HG02885 (cell line): Measurements from ENCODE around the gene PFKFB4.

Experiments used
- ATAC-seq: cut with Tn5 transposase; IDR thresholded peaks from one replicate; pipeline ENCODE4 v1.9.1; 2021; ENCODE audit warnings: mild to moderate bottlenecking; ENCODE audit not compliant: unreplicated experiment, poor library complexity

Gene PFKFB4

DNA sequence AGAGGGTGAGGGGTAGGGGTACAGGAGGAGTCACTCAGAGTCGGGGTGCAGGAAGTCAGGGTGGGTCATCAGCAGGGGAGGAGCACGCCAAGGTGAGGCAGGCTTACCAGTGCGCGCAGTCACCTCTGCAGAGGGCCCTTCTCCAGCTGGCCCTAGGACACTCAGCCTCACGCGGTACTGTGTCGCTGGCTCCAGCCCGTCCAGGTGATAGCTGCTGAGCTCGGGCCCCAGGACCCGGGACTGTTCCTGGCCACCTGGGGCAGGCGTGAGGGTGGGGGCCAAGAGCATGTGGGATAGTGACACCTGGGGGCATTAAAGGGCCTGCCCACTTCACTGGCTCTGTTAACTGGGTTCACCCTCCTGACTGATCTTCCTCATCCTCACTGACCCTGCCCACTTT lies 31.1 kb upstream of the PFKFB4 start:
- no peak for ATAC-seq

DNA sequence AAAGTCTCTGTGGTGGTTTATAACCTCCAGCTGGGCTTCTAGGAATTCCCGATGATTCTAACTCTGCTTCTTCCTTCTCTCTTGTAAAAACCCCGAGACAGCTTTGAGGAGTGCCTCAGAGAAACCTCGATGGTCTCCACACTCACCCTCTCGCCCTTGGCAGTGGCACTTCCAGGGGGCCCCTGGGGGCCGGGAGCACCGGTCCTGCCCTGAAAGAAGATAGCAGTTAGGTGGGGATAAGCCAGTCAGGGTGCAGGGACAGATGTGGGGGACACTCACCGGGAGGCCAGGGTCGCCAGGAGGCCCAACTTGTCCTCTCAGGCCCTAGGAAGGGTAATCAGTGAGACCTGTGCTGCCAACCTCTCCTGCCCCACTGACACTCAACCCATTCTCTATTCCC lies 28.8 kb upstream of the PFKFB4 start:
- ATAC-seq: no peak

DNA sequence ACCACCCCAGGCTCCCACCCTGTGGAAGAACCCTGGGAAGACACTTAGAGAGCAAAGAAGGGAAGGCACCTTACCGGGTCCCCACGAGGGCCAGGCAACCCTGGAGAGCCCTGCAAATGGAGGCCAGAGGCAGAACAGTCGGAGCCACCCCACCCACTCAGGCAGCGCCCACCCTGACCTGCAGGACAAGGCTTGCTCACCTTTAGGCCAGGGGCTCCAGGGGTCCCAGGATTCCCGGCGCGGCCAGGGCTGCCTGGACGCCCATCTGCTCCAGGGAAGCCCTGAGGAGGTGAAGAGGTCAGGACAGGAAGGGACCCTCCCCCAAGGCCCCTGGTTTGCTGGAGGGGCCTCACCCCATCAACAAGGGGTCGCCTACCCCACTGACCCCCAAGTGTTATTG lies 28.2 kb upstream of the PFKFB4 start:
- ATAC-seq: no peak

DNA sequence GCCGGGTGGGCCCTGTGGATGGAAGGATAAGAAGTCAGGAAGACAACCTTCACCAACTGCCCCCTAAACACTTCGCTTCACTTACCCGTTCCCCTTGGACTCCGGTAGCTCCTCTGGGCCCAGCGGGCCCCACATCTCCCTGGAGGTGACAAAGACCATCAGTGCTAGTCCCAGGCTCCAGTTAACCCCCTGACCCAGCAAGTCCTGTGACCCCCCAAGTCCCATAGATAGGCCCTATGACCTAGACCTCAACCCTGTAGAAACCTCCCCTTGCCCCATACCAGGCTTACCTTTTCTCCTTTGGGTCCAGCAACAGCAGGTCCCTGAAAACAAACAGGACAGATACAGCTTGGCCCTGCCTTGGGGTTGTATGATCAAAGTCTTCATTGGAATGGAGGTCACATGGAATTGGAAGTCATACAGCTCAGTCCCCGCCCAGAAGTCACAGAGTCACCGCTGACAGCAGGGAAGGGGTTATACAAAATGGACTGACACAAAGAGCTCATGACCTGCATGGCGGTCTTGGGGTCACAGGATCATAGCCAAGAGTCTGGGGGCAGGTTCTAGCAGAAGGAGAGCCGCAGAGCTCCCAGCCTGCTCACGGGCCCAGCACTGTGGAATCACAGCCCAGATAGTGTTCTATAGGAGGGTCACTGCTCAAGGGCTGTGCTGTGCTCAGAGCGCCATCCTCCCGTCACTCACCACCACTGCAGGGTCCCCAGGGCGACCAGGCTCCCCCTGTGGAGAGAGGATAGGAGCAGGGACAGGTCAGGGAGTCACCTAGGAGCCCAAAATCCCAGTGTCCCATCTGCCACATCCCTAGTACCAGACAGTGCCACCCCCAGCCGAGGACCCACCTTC lies 25.2 kb upstream of the PFKFB4 start:
- no peak for ATAC-seq

DNA sequence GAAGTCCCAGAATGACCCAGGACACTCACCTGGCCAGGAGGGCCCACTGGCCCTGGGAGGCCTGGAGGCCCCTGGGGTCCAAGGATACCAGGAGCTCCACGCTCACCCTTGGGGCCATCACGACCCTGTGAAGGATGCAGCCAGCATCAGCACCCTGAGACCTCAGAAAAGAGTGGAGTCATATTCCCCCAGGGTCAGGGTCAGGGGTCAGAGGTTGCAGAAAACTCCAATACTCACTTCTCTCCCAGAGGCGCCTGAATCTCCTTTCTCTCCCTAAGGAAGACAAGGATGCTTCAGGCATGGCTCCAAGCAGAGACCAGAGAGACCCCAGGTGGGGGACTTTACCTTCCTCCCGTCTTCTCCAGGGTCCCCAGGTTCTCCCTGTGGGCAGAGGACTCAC lies 20.0 kb upstream of the PFKFB4 start:
- ATAC-seq: no peak

DNA sequence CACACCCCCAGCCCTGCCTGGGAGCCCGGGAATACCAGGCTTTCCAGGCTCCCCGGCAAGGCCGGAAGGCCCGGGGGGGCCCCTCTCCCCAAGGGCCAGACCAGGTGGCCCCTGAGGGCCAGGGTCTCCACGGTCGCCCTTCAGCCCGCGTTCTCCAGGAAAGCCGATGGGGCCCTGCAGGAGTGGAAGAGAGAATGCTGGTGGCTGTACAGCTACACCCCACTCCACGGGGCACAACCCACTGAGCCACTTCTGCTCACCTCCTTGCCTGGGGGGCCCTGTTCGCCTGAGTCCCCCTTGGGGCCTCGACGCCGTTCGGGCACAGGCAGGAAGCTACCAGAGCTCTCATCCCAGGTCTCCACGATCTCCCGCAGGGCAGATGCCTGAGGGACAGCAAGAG lies 18.8 kb upstream of the PFKFB4 start:
- no peak for ATAC-seq

DNA sequence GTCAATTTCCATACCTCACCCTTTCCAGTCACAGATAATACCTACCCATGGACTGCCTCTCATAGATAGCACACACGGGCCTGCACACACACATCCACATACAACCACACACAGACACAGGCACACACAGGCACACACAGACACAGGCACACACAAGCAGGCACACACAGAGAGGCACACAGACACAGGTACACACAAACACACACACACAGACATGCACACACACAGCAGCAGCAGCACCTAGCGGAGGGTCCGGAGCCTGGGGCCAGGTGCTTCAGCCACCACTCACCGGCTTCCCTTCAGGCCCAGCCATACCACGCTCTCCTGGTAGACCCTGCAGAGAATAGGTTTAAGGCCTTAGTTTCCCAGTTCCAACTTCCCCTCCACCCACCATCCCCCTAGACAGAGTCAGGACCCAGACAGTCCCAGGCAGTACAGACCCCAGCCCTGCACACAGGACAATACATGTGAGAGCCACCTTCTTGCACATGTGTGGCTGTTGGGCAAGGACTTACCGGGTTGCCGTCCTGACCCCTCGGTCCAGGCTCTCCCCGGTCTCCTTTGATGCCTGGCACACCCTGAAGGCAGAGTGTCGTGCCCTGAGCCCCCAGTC lies 17.5 kb upstream of the PFKFB4 start:
- no peak for ATAC-seq

DNA sequence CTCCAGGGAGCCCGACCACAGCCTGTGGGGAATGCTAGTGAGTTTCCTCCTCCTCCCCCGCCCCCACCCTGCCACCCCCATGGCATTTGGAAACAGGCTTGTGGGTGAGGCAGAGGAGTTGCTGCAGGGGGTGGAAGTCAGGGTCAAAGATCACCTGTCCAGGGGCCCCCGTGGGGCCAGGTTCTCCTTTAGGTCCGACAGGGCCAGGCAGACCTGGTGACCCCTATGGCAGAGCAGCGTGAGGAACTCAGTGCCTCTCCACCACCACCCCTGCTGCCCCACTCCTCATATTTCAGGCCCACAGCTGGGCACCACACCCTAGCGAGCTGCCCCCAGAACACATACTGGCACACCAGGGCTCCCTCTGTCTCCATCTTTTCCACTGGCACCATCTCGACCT lies 15.9 kb upstream of the PFKFB4 start:
- no peak for ATAC-seq

DNA sequence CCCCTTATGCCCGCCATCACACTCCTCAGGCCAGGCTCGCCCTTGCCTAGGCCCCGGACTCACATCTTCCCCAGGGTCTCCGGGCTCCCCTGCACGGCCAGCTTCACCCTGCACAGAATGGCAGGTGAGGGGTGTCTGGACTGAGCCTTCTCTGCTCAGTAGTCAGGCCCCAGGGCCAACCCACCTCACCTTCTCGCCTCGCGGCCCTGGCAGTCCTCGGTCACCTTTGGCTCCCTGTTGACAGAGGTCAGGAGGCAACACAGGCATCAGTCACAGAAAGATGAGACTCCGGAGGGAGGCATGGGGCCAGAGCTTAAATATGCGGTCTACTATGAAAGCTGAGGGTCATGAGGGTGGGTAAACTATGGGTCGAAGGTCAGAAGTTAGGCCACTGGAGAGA lies 15.3 kb upstream of the PFKFB4 start:
- no peak for ATAC-seq

DNA sequence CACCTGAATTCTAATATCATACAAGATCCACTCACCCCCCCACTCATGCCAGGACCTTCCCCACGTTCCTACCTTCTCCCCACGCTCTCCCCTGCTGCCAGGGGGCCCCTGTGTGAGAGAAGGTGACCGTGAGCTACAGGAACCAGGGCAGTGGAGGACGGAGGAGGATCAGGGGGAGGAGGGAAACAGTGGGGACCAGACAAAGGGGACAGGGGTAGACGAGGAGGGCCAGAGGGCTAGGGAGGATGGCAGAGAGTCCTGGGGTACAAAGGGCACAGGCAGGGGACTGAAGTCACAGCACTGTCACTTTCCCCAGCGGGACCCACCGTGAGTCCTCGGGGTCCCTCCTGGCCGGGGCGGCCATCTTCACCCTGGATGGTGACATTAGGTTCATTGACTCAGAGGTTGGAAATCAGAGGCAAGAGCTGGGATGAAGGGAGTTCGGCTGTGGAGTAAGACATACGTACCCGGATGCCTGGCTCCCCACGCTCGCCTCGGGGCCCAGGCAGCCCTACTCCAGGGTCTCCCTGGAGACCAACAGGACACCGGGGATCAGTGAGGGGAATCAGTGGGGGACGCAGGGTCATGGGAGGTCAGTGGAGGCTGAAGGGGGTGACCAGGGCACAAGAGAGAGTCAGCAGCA lies 13.3 kb upstream of the PFKFB4 start:
- no peak for ATAC-seq

DNA sequence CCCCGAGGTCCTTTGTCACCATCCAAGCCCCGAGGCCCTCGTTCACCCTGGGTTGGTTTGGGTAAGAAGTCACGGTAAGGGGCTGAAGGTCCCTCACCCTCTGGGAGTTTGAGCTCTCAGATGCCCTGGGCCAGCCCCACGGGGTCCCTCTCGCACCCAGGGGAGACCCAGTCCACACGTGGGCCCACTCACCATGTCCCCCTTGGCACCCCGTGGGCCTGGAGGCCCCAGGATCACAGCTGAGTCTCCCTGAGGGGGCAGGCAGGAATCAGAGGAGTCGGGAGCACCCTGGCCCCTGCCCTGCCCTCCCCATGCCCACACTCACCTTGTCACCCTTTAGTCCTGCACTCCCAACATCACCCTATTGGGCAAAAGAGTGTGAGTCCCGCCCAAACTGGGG lies 12.8 kb upstream of the PFKFB4 start:
- ATAC-seq: no peak

DNA sequence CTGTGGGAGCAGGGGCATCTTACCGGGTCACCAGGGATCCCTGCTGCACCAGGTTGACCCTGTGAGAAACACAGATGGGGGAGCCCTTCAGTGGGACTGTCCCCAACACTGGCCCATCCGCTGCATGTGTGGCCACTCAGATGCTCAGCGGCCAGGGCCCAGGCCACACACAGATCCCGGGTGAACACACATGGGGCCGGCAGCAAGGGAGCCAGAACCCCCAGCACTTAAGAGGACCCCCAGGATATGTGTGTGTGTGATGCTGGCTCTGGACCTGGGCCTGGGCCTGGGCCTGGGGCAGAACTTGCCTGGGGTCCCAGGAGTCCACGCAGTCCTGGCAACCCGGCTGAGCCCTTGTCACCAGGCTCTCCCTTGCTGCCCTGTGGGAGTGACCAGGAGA lies 11.9 kb upstream of the PFKFB4 start:
- no peak for ATAC-seq

DNA sequence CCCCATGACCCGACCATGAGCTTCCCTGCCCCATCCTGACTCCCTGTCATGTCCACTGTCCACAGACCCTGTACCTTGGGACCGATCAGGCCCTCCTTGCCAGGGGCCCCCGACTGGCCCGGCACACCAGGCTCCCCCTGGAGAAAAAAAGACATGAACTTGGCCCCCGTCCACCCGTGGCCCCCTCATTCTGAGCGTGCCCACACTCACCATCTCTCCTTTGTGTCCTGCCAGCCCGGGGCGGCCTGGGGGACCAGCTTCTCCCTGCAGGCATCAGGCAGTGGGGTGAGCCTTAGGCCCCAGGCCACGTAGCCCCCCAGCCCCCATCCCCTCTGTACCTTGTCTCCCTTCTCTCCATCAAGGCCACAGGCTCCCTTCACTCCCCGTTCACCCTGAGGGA lies 10.9 kb upstream of the PFKFB4 start:
- no peak for ATAC-seq

DNA sequence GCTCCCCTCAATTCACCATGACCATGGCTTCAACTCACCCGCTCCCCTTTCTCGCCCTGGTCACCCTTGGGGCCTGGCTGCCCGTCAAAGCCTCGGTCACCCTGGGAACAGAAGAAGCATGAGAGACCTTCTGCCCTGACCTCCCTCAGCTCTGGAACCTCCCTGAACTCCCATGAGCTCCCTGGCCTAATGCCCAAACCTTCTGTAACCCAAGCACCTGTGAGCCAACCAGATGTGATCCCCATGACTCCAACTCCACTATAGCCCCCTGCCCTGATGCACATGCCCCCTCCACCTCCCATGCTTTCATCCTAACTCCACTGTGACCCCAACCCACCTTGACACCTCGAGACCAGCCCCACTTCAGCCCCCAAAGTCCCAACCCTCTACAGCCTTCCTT lies 10.5 kb upstream of the PFKFB4 start:
- ATAC-seq: no peak

DNA sequence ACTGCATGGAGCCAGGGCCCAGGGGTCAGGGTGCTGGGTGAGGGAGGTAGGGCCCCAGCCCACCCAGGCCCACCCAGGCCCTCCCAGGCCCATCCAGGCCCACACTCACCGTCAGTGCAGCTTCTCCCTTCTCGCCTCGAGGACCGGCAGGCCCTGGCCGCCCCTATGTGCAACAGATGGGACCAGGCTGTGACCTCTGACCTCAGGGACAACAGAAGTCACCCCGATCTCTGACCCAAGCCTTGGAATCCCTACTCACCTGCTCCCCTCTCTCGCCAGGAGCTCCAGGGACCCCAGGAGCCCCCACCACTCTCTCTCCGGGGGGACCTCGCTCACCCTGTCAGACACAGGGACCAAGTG lies 9.8 kb upstream of the PFKFB4 start:
- no peak for ATAC-seq

DNA sequence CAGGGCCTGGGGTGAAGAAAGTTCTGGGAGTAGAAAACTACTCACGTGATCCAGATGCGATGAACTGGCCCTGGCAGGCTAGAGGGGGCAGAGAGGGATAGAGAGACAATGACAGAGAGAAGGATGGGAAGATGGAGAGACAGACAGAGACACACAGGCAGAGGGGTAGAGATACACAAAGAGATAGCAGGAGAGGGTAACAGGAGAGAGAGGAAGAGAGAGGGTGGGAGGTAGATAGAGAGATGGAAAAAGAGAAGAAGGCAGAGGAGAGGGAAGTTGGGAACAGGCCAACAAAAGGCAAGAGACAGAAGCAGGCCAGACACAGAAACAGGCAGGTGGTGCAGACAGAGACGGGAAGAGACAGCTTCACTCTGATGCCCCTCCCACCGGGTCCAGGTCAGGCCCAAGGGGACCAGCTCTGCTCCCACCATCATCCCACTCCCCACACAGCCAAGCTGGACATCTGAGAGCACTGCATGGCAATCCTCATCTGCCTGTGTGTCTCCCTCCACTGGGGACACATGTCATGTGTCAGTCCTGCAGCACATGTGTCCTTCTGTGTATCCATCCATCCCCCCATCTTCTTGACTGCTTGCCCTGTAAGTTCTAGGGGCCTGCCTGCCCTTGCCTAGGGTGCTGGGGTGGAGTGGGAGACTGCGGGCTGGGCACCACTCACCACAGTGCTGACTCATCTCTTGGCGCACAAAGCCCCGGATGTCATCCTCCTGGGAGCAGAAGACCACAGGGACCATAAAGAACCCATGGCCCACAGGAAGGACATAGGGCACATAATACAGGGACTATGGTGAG lies 9.2 kb upstream of the PFKFB4 start:
- ATAC-seq: no peak

DNA sequence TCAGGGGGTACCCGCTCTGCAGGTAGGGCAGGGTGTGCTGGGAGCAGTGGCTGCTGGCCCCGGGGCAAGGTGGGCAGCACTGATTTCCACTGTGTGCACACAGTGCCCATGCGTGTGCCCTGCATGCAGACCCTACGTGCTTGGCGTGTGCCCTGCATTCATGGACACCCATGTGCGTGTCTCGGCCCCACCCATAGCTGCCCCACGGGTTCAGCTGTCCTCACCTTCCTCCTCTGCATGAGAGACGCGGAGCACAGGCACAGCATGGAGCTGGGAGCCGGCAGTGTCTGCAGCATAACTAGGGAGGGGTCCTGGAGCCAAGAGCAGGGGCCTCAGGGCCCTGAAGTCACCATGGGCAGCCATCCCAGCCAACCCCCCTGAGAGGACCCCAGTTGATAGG lies 8.6 kb upstream of the PFKFB4 start:
- no peak for ATAC-seq

DNA sequence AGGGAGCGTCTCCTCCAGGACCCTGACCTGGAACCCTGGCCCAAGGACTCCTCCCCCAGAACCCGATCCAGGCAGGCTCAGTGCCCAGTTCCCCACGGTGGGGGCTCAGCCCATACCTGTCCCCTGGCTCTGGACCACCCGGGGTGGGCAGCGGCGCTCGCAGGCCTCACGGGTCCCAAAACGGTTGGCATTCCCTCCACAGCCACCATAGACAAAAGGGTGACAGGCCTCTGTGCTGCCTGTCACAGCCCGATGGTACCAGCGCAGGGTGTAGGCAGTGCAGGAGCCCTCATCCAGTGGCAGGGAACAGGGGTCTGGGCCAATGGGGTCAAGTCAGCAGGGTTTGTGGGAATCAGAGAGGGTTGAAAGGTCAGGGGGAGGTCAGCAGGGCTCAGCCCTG lies 8.1 kb upstream of the PFKFB4 start:
- no peak for ATAC-seq

DNA sequence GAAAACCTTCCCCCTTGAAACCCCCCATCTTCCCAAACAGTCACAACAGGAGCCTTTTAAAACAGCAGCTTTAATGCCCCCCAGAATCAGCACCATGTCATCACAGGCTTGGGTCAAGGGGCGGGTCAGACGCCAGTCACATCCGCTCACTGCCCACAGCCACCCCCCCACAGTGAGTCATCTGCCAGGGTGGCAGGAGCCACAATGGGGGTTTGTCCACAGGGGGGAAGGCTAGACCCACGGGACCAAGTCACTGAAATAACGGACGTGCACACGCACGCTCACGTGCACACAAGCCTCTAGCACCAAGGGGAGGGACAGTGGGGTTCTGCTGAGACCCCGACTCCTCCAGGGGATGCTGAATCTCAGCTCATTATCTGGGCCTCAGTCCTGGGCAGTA lies 7.4 kb upstream of the PFKFB4 start:
- ATAC-seq: no peak

DNA sequence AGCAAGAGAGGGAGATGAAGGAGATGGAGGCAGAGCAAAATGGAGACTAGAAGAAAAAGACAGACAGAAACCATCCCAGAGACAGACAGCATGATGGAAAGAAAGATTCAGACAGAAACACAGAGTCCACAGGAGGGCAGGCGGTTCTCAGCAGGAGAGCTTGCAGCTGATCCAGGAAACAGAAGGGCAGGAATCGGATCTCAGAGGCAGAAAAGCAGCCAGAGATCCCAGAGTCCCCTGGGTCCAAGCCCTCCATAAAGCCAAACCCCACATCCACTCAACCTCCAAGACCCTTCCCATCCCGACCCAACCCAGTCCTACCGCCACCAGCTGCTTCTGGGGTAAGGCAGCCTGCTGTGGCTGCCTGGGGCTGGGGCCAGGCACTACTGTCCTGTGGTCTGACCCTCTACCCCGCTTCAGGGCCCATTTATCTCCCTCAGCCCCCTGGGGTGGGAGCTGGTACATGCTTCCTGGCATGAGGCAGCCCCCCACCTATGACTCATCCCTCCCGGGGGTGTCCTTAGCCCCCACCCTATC lies 6.8 kb upstream of the PFKFB4 start, which contains the start of gene UCN2:
Gene UCN2 (minus strand): TSS at position 400 of the 537 bp plus-strand sequence. CDS start 657 bp downstream, outside the sequence.
- ATAC-seq: no peak
